GM13976 (cell line): ENCODE measurements around the gene HGF.

ENCODE experiments used
- DNase-seq: peaks from one replicate; pipeline ENCODE4 v3.0.0; 2012; ENCODE audit warnings: low spot score
- CTCF ChIP-seq: IDR thresholded peaks from 2 replicates; pipeline ENCODE4 v1.5.1; 2012; ENCODE audit warnings: borderline replicate concordance, mild to moderate bottlenecking; ENCODE audit not compliant: insufficient read depth; ENCODE audit errors: extremely low read depth, missing control alignments, control extremely low read depth
- in situ Hi-C: fragments of 300-500 bp; cut with MboI; formaldehyde crosslinking; loops from one replicate; pipeline ENCODE4 v1.12.0; 2022; ENCODE audit warnings: low sequenced_read_pairs, mixed read lengths, inconsistent platforms; ENCODE audit not compliant: unreplicated experiment

HGF gene

GRCh38 chr7:81776161-81776560 lies 6.3 kb upstream of the HGF start:
- TF ChIP-seq CTCF, result no peak
- in situ Hi-C loops, result no loop called here
- DNase-seq, result no peak

- no peak for TF ChIP-seq CTCF
- no peak for DNase-seq
- in situ Hi-C loops, result no loop called here
Measured at GRCh38 chr7:81775560-81775959, 5.7 kb upstream of the HGF start.

- in situ Hi-C loops, result no loop called here
- TF ChIP-seq CTCF, result no peak
- DNase-seq, result no peak
Measured at GRCh38 chr7:81774551-81774950, 4.7 kb upstream of the HGF start.

- in situ Hi-C loops, result no loop called here
- no peak for TF ChIP-seq CTCF
- DNase-seq, result no peak
Measured at GRCh38 chr7:81770728-81771223, 929 bp upstream of the HGF start.

GRCh38 chr7:81768951-81769778 lies 682 bp downstream of the HGF start:
- no peak for TF ChIP-seq CTCF
- in situ Hi-C loops, result no loop called here
- DNase-seq, result no peak

- DNase-seq, result no peak
- in situ Hi-C loops, result no loop called here
- no peak for TF ChIP-seq CTCF
Measured at GRCh38 chr7:81767926-81768325, 1.9 kb downstream of the HGF start.

- in situ Hi-C loops, result no loop called here
- no peak for TF ChIP-seq CTCF
- no peak for DNase-seq
Measured at GRCh38 chr7:81761821-81762220, 8.0 kb downstream of the HGF start.
